ENCODE measurements around the gene CDK16.

CDK16 gene

DNA sequence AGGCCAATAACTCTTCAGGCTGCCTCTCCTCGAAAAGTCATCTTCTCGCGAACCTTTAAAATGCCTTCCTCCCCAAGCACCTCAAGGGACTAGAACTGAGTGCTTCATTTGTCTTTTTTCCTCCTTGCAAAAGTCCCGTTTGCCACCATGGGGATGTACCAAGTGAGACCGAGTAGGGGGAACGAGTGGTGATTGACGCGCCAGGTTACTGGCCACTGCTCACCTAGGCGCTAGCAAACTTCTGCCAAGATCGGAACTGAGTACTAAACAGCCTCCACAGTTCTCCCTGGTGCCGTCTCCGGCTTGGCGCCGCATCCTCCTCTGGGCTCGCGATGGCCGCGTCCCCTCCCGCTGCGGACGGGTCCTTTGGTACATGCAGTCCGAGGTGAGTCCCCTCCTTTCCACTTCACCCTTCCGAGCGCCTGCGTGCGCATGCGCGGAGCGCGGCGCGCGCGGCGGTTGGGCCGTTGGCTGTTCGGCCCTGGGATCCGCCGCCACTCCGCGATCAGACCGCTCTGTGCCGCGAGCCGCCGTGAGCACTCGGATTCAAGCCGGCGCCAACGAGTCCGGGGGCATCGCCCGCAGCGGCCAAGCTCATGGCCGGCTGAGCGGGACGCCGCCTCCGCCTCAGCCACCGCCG, at the start of gene CDK16:
TSS of gene CDK16 (plus strand) at position 402 of the 640 bp plus-strand sequence. CDS start 4,877 bp downstream, outside the sequence.
- DNase-seq (ENCODE audit: low spot score) = peak; percentile 77

DNA sequence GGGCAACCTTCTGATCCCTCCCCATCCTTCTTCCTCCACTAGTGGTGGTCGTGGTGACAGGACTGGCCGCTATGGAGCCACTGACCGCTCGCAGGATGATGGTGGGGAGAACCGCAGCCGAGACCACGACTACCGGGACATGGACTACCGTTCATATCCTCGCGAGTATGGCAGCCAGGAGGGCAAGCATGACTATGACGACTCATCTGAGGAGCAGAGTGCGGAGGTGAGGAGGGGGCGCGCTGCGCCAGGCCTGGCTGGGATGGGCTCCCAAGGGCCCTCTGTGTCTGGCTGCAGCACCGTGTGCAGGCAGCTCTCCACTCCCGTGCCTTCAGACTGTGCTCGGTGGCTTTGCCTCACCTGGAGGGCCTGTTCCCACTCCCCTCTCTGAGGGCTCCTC, 49.2 kb upstream of the CDK16 start:
- DNase-seq (ENCODE audit: low spot score) = no peak

DNA sequence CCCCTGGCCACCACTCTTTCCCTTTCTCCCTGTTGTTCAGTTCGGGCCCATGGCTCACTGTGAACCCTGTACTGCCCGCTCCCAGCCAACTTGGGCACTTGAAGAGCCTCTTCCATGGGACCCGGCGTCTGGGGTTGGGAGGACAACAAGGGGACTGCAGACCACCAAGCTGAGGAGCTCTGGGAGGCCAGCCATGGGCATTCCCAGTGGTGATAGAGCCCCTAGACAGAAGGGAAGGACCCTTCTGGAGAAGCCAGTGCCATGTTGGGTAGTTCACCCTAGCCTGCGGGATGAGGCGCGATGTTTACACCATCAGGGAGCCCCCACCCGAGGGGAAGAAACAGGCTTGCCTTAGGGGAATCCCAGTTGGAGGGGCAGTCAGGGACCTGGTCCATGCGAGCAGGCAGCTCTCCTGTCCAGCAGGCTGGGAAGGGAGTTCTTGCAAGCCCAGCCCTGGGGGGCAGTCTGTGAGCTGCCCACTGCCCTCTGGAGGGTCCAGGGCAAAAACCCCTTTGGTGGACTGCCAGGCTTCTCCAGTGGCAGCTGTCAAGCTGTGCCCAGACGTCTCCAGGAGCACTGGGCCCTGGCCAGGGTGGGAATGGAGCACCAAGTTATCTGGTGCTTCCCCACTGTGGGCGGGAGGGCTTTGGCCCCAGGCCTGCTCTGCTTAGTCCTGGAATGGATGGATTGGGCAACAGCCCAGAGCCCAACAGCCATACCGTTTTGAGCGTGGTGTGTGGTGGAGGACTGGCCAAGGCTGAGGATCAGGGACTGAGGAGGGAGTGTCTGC, 48.6 kb upstream of the CDK16 start:
- no peak for DNase-seq (ENCODE audit: low spot score)

DNA sequence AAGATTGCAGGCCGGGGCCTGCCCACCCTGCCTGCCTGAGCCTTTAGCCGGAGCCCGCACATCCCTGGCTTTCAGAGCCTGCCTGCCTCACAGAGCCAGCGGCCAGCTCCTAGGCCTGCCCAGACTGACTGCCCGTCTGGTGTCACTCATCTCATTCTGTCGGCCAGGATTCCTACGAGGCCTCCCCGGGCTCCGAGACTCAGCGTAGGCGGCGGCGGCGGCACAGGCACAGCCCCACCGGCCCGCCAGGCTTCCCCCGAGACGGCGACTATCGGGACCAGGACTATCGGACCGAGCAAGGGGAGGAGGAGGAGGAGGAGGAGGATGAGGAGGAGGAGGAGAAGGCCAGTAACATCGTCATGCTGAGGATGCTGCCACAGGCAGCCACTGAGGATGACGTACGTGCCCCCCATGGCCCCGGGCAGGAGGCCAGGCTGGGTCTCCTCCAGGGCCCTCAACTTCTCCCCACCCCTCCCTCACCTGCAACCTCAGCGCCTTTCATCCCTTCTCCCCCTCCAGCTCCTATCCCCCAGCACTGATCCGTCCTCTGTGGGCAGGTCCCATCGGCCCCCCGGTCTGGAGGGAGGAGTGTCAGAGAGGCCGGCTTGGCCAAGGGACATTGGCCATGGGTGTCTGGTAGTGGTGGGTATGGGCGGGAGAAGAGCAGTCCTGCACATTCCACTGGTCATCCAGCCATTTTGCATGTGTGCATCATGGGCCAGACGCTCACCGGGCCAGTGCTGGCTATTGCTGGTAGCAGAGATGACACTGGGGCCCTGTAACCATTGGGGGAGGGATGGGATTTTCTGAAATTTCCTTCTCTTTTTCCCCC, 47.4 kb upstream of the CDK16 start:
- DNase-seq (ENCODE audit: low spot score) = no peak

DNA sequence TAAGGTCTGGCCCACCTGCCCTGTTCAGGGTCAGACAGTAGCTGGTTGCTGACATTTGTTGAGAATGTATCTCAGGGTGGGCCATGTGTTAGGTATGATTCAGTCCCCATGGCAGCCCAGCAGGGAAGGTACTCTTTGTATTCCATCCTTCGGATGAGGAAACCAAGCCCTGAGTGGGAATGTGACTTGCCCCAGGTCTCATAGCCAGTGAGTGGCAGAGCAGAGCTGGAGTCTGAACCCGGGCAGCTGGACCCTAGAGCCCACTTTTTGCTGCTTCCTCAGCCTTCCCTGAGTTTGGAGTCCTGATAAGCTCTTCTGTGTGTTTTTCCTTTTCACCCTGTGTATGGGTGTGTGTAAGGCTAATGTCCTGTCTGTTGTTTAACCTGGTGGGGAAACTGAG, 46.5 kb upstream of the CDK16 start:
- DNase-seq (ENCODE audit: low spot score) = no peak

DNA sequence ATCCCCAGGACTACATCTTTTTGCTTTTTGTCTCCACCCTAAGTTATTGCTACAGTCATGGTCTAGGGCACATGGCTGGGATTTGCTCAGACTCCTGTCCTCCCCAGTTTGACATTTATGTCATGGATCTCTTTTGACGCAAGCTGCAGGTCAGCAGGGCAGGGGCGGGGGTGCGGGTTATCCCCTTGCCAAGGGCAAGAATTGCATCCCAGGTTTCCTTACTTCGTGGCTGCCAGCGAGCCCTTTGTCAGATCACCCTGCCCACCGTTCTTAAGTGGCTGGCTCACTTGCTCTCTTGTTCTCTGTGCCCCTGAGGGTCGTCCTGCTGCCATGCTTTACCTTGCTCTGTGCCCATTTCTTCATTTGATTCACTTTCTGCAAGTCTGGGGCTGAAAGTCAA, 45.9 kb upstream of the CDK16 start:
- no peak for DNase-seq (ENCODE audit: low spot score)

DNA sequence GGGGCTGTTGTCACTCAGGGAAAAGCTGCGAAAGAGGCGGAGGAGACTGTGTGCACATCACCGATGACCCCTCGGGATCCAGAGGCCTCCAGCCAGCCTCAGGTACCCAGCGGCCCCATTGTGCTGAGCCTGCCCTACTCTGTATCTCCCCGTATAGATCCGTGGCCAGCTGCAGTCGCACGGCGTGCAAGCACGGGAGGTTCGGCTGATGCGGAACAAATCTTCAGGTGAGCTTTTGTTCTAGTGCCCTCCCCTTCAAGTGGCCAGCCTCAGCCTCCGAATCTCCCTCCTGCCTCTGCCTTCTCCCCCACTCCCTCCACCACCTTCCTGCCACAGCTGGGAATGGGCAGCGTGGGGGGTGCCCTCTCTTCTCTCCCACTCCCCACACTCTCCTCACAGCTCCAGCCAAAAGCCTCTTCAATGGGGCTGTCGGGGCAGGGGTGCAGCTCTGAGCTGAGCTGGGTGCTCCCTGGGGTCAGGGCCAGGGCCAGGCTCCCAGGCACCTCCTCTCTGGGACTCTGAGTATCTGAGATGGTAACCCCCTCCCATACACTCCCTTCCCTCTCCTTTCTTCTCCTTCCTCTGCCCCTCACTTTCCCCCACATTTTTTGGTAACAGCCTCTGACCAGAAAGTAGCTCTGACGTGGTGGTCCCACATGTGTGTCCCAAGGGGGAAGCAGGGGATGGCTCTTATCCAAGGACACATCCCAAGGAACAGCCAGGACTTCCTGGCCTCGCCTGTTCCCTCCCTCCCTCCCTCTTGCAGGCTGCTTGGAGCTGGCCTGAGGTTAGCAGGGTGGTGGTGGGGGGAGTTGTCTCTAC, 45.3 kb upstream of the CDK16 start:
- no peak for DNase-seq (ENCODE audit: low spot score)

DNA sequence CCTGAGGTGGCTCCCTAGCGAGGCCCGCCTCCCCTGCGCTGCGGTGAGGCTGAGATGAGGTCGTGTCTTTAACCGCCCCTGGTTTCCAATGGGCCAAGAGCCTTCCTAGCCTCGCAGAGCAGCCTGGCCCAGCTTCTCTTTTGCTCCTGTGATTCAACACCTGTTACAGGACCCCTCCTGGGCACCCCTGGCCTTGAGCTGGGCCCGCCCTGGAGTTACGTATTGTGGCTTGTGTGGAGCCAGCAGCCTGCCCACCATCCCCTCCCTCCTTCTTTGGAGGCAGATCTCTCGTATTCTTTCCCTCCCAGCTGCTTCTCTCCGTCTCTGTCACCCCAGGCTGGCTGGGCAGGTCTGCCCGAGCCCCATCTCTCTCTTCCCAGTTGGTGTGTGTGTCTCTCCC, 44.1 kb upstream of the CDK16 start:
- DNase-seq (ENCODE audit: low spot score) = no peak

DNA sequence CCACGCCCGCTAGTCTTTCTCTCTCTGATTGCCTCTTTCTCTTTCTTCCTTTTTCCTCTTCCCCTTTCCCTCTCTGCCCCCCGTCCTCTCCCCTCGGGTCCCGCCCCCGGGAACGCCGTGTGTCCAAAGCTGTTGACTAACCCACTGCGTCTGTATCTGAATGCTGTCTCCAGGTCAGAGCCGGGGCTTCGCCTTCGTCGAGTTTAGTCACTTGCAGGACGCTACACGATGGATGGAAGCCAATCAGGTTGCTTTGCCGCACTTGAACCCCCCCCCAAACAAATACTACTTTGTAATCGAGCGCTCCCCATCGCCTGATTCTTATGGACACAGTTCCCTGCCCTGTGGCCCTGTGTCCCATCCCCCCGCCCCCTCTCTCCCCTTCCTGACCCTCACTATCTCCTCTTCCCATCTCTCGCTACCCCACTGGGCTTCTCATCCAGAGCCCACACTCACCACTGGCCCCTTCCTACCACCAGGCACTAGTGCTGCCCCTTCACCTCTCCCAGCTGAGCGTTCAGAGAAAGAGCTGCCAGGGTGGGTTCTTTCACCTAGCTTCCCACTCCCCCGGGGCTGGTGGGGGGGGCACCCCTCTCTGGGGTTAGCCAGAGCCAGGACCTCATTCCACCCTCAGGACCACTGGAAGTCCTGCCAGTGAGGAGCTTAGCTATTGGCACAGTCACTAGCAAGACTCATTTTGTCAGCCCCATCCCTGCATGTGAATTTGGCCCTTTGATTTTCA, 43.5 kb upstream of the CDK16 start:
- DNase-seq (ENCODE audit: low spot score) = no peak

DNA sequence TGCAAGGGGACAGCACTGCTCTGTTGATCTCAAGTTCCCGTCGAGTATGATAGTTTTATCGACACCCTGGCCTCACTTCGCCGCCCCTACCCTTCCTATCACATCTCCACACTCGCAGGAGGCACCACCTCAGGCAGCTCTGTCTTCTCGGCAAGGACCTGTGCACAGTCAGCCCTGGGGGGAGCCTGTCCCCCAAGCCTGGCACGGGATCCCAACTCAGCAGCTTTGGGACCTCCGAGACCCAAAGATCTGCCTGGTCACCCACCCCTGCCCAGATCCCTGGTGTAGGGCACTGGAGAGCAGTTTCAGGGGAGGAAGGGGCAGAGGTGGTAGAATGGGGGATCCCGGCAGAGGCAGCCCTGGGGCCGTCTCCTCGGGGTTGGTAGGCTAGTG, 42.9 kb upstream of the CDK16 start:
- DNase-seq (ENCODE audit: low spot score) = no peak

DNA sequence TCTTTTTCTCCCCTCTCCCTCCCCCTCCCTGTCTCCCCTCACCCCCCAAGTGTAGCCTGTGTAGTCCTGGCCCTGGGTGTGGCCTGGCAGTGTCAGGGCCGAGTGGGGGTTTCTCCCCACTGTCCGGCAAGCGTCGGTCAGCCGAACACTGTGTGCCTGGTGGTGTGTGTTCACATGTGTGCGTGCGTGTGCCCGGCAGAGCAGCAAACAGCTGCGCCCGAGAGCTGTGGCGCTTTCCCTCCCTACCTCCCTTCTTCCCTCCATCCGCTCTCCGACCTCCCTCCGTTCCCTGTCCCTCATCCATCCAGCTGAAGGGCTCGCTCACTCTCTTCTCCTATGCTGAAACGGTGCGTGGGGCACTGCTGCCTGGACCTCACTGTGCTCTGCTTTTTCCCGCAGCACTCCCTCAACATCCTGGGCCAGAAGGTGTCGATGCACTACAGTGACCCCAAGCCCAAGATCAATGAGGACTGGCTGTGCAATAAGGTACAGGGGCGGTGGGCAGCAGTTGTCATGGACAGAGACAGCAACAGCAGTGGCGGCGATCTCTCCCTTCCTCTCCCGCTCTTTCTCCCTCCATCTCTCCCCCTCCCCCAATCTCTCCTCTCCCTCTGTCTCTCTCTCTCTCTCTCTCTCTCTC, 42.3 kb upstream of the CDK16 start:
- no peak for DNase-seq (ENCODE audit: low spot score)

DNA sequence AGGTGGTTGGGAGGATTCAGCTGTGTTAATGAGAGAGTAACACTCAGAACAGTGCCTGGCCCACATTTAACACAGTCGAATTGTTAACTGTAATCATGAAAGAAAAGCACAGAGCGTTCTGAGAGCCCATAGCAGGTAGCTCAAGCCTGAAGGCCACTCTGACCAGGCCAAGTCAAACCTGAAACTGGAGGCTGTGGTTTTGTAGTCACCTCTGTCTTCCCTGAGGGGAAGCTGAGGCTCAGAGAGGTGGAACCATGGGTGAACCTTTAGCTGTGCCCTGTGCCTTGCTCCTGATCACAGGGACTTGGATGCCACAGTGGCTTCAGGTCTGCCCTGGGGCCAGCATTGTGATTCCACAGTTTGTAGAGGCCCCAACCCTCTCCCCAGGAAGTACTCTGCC, 41.4 kb upstream of the CDK16 start:
- no peak for DNase-seq (ENCODE audit: low spot score)

DNA sequence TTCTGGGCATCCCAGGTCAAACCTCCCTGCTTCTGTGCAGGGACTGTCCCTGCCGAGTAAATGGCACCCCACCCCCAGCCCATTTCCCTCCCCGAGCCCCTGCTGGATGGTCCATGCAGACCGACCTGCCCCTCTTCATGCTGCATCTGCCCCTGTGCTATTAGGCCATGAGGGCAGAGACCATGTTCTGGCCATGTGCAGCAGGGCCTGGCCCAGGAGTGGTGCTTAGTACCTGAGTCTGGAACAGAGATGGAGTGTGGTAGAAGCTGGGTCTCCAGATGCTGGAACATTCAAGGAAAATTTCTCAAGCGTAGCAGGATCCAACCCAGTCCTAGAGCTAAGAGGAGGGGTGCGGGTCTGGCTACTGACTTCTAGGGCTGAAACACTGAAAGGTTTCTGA, 40.1 kb upstream of the CDK16 start:
- DNase-seq (ENCODE audit: low spot score) = no peak

DNA sequence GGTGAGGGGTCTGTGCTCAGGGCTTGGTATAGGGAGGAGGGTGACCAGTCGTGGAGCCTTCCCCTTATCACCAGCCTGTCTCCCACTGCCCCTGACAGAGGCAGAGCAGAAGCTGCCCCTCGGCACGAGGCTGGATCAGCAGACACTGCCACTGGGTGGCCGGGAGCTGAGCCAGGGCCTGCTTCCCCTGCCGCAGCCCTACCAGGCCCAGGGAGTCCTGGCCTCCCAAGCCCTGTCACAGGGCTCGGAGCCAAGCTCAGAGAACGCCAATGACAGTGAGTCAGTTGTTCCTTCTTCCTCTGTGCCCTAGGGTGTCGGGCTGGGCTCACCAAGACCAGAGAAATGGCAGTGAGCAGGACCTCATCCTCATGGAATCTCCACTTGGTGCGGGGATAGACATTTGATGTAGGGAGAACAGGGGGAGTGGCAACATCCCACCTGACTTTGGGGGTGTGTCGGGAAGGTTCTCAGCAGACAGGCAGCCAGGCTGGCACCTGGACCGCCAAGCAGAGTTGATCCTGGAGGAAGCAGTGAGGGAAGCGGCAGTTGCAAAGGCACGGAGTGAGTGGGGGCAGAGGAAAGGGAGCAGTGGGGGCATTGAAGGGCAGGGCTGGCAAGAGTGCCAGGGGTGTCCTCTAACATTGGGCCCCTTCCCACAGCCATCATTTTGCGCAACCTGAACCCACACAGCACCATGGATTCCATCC, 39.1 kb upstream of the CDK16 start:
- DNase-seq (ENCODE audit: low spot score) = no peak

DNA sequence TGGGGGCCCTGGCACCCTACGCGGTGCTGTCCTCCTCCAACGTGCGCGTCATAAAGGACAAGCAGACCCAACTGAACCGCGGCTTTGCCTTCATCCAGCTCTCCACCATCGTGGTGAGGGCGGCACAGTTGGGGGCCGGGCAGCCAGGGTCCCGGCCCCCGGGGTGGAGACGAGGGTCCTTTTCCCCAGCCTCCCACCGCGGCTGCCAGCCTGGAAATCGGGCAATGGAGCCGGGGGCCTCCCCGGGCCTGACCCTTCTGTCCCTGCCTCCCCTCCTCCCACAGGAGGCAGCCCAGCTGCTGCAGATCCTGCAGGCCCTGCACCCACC, 38.6 kb upstream of the CDK16 start:
- no peak for DNase-seq (ENCODE audit: low spot score)

DNA sequence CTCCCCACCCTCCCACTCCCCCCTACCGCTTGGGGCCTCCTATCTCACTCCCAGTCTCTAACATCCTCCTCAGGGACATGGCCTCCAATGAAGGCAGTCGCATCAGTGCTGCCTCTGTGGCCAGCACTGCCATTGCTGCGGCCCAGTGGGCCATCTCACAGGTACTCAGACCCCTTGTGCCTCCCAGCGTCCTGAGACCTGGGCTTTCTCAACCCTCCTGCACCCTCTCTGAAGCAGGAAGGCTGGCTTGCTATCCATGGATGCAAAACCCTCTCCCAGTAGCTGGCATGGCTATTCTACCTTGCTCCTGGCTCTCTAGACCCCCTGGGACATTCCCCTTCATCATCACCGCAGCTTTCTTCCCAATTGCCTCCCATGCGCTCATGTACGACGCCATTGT, 38.1 kb upstream of the CDK16 start:
- DNase-seq (ENCODE audit: low spot score) = no peak

DNA sequence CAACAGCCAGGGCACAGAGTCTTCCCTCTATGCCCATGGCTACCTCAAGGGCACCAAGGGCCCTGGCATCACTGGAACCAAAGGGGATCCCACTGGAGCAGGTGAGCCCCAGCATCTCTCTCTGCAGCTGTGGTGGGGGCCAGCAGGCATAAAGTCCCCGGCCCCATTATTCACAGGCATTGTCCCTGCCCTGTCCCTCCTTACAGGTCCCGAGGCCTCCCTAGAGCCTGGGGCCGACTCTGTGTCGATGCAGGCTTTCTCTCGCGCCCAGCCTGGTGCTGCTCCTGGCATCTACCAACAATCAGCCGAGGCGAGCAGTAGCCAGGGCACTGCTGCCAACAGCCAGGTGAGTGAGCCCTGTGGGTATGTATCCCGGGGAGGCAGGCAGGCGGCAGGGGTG, 37.2 kb upstream of the CDK16 start:
- DNase-seq (ENCODE audit: low spot score) = no peak

DNA sequence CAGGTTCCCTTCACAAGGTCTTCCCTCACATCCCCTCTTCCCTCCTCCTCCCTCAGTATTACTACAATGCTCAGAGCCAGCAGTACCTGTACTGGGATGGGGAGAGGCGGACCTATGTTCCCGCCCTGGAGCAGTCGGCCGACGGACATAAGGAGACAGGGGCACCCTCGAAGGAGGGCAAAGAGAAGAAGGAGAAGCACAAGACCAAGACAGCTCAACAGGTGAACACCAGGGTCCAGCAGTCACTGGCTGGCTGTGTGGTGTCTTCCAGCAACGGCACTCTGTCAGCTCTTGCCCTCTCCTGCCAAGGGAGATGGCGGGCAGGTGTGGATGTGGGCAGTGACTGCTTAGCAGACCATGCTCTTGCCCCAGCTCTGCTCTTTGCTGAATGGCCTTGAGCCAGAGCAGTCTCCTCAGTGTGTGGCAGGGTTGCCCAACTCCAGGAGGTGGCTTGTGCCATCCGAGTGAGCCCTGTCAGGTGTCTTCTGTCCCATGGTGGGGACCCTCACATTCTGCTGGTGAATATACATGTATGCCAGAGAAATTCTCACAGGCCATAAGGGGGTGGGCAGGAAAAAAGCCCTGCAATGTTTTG, 36.3 kb upstream of the CDK16 start:
- no peak for DNase-seq (ENCODE audit: low spot score)

DNA sequence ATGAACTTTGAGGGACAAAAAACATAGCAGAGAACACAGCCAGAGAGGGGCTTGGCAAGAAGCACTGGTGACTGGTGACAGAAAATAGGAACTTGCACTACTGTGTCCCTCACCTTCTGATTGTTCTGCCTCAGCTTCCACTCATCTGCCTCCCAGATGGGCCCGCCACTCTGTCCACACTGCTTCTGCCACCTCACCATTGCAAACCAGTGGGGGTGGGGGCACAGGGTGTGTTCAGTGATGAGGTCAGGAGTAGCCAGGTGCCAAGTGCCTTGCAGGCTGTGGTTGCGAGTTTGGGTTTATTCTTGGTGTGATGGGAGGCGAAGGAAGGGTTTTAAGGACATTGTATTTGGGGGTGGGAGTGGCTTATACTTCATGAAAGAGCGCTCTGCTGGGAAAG, 34.0 kb upstream of the CDK16 start:
- DNase-seq (ENCODE audit: low spot score) = no peak

DNA sequence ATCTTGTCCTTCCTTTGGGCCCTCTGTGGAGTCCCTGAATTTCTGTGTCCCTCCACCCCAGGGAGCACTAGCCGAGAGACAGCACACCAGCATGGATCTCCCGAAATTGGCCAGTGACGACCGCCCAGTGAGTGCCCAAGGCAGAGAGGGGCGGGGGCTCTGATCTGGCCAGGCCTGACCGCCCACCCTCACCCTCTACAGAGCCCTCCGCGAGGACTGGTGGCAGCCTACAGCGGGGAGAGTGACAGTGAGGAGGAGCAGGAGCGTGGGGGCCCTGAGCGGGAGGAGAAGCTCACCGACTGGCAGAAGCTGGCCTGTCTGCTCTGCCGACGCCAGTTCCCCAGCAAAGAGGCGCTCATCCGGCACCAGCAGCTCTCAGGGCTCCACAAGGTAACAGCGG, 33.2 kb upstream of the CDK16 start:
- no peak for DNase-seq (ENCODE audit: low spot score)

Data from iPS-NIHi11 (cell line).